ENCODE data around the gene OGFOD2. TPM values are rescaled to one million over a fixed set of nuclear protein-coding genes. Genes with fewer than 3 reads are reported as not detected.

Gene OGFOD2
- total and polyA plus RNA-seq, 9 of the 15 experiments (the other 6 are each of a cell fraction or from before 2014, with no cell fraction given): 1.4 to 111 (median 18.5) TPM

- TF ChIP-seq ARHGAP35 (IDR thresholded peaks at IDR 0.05; ENCODE audit: partially characterized antibody): no peak
- TF ChIP-seq SMARCA5 (IDR thresholded peaks at IDR 0.05): peak; percentile 65; the same call in 1 of the 2 replicates
- TF ChIP-seq ESRRA (IDR thresholded peaks at IDR 0.05; ENCODE audit: borderline replicate concordance, low read depth): 0 out of 2 replicates have a peak, but pooled peaks have one; percentile 22
- TF ChIP-seq RCOR1 (IDR thresholded peaks at IDR 0.05; ENCODE audit: borderline replicate concordance in 1 of 2, low read depth in 2 of 2, low read length in 2 of 2): 0 out of 4 replicates have a peak, but pooled peaks of 1 of the 2 experiments have one; percentile 22
These were observed 14.9 kb upstream of the OGFOD2 start (continued) for GRCh38 chr12:122960193-122960569.

GRCh38 chr12:122961531-122962329 lies 13.3 kb upstream of the OGFOD2 start:
- ATAC-seq: no peak
- peak in 1 of 4 experiments; percentile 32 for DNase-seq (ENCODE audit: extremely low read depth in 1 of 4, low spot score in 3 of 4)
- H3K79me2 ChIP-seq (ENCODE audit: control insufficient read depth, insufficient read depth, low read length): peaks cover 11% of the 10 kb centered on the region
- peaks cover 33 to 56% of the 10 kb centered on the region in 2 experiments for H3K4me1 ChIP-seq (replicated peaks in 1 of 2; ENCODE audit: control insufficient read depth in 2 of 2, insufficient read depth in 2 of 2, low read length in 2 of 2)
- in situ Hi-C loops (cut with MboI) (no loop called here), intact Hi-C loops (cut with micrococcal nuclease) (loop anchor here (5.0 kb wide), 1 partner anchor 271 kb away; the partner anchor contains the start of genes MPHOSPH9 and MTRFR)
- CTCF ChIA-PET (ENCODE audit: low intra/inter-chr PET ratio): interaction anchor here (1.2 kb wide), 1 partner anchor 10 kb away, joined by 4 read pairs; no protein-coding TSS in a partner anchor
- H3K9ac ChIP-seq (ENCODE audit: insufficient read depth in 1 of 2, low read depth in 2 of 2, low read length in 2 of 2): peak overlapping the region in 1 of 2 experiments; percentile 81; a peak in 3 of 4 replicates
- H3K9me3 ChIP-seq (replicated peaks; ENCODE audit: control insufficient read depth, insufficient read depth, low read depth, low read length): no peaks in the 10 kb centered on the region
- POLR2A ChIA-PET: interaction anchor here (0.5 to 0.8 kb wide), 3 partner anchors 14 to 1862 kb away, joined by 3 to 5 read pairs (median 5); partner anchors contain the start of gene OGFOD2
- no TSS peak for BruUV-seq (replicated peaks)
- H3K27me3 ChIP-seq (ENCODE audit: control insufficient read depth in 2 of 2, insufficient read depth in 2 of 2, low read length in 2 of 2): no peaks in the 10 kb centered on the region
- H3K4me3 ChIP-seq: no peak overlapping the region
- H3K27ac ChIP-seq (ENCODE audit: extremely low read depth, low read depth, low read length): peak overlapping the region; percentile 35; the same call in 1 of the 3 replicates
- no peak overlapping the region for H3K4me2 ChIP-seq (ENCODE audit: insufficient read depth, low read length)
- H3K36me3 ChIP-seq (ENCODE audit: control insufficient read depth, insufficient read depth, low read length): peaks cover 16% of the 10 kb centered on the region; the same call in 2 of the 3 replicates
- peaks cover 3% of the 10 kb centered on the region; the same call in 1 of the 2 replicates for H4K20me1 ChIP-seq (replicated peaks; ENCODE audit: control insufficient read depth, insufficient read depth, low read length)
- H3K9me1 ChIP-seq (ENCODE audit: control insufficient read depth, insufficient read depth, low read length): peaks cover 10% of the 10 kb centered on the region
- peak; percentile 6 for FAIRE-seq
- H2AFZ ChIP-seq (ENCODE audit: low read depth, low read length): no peak overlapping the region
- 43% methylated on average over 8 of the region's 10 CpGs for WGBS (ENCODE audit: insufficient coverage, low coverage, missing lambda C conversion rate)
- TF ChIP-seq ZKSCAN8 (CRISPR knock-in tag; IDR thresholded peaks at IDR 0.05): peak; percentile 100
- TF ChIP-seq STAT6 (CRISPR knock-in tag; IDR thresholded peaks at IDR 0.05): no peak
- no peak for TF ChIP-seq ID3 (CRISPR knock-in tag; IDR thresholded peaks at IDR 0.05)
- no peak for TF ChIP-seq ID3 (tag; IDR thresholded peaks at IDR 0.05)
- no peak for TF ChIP-seq CHD1 (IDR thresholded peaks at IDR 0.05; ENCODE audit: low read length)
- TF ChIP-seq ZFX (CRISPR knock-in tag; IDR thresholded peaks at IDR 0.05): peak; percentile 33; the same call in 1 of the 2 replicates
- TF ChIP-seq RCOR1 (IDR thresholded peaks at IDR 0.05; ENCODE audit: borderline replicate concordance in 1 of 2, low read depth in 2 of 2, low read length in 2 of 2): peak in 1 of 2 experiments; percentile 30; a peak in 1 of 4 replicates
- no peak for TF ChIP-seq GMEB1 (CRISPR knock-in tag; IDR thresholded peaks at IDR 0.05)
- no peak for TF ChIP-seq TFE3 (CRISPR knock-in tag; IDR thresholded peaks at IDR 0.05)

Data from K562 (cell line).